RWPE2 (cell line): ENCODE results near the gene CACNA2D3.

Experiments used
- ATAC-seq: fragments of 200-7000 bp; cut with Tn5 transposase; 3 replicates; pipeline ENCODE4 v1.9.1; 2021; ENCODE audit warnings: low read depth
- DNase-seq: peaks from one replicate; pipeline ENCODE4 v3.0.0-alpha.2; 2020; ENCODE audit warnings: low spot score
- H3K27ac ChIP-seq: fragments of 450-650 bp; 2 replicates; pipeline ENCODE4 v1.5.1; 2017; ENCODE audit warnings: mild to moderate bottlenecking; ENCODE audit not compliant: poor library complexity, severe bottlenecking
- H3K27me3 ChIP-seq: fragments of 250-450 bp; sonication (Bioruptor Pico); 2 replicates; pipeline ENCODE4 v1.5.1; 2021; ENCODE audit warnings: mild to moderate bottlenecking, moderate library complexity; ENCODE audit not compliant: insufficient read depth, poor library complexity, severe bottlenecking
- H3K36me3 ChIP-seq: fragments of 250-450 bp; sonication (Bioruptor Pico); 2 replicates; pipeline ENCODE4 v1.5.1; 2020; ENCODE audit warnings: low read depth, mild to moderate bottlenecking, moderate library complexity
- H3K4me1 ChIP-seq: fragments of 250-450 bp; sonication (Bioruptor Pico); 2 replicates; pipeline ENCODE4 v1.5.1; 2021; ENCODE audit warnings: mild to moderate bottlenecking, moderate library complexity; ENCODE audit not compliant: insufficient read depth, poor library complexity, severe bottlenecking
- H3K4me3 ChIP-seq: fragments of 250-450 bp; sonication (Bioruptor Pico); 2 replicates; pipeline ENCODE4 v1.5.1; 2021; ENCODE audit warnings: mild to moderate bottlenecking, moderate library complexity; ENCODE audit not compliant: severe bottlenecking
- H3K9me3 ChIP-seq: fragments of 250-450 bp; sonication (Bioruptor Pico); 2 replicates; pipeline ENCODE4 v1.5.1; 2021; ENCODE audit warnings: mild to moderate bottlenecking, moderate library complexity; ENCODE audit not compliant: severe bottlenecking
- TF ChIP-seq, protein P1 (sequence below): fragments of 450-650 bp; IDR thresholded peaks from one replicate; pipeline ENCODE4 v1.5.1; 2017; ENCODE audit warnings: mild to moderate bottlenecking, moderate library complexity; ENCODE audit not compliant: poor library complexity, severe bottlenecking

CACNA2D3 gene

GRCh38 chr3:54831112-54831511 lies 708.8 kb downstream of the CACNA2D3 start:
- H3K27ac ChIP-seq: no peak overlapping the region
- no peaks in the 10 kb centered on the region for H3K4me1 ChIP-seq
- H3K9me3 ChIP-seq: no peaks in the 10 kb centered on the region
- no peak overlapping the region for H3K4me3 ChIP-seq
- ATAC-seq (no peak), DNase-seq (no peak)
- TF ChIP-seq, protein P1, sequence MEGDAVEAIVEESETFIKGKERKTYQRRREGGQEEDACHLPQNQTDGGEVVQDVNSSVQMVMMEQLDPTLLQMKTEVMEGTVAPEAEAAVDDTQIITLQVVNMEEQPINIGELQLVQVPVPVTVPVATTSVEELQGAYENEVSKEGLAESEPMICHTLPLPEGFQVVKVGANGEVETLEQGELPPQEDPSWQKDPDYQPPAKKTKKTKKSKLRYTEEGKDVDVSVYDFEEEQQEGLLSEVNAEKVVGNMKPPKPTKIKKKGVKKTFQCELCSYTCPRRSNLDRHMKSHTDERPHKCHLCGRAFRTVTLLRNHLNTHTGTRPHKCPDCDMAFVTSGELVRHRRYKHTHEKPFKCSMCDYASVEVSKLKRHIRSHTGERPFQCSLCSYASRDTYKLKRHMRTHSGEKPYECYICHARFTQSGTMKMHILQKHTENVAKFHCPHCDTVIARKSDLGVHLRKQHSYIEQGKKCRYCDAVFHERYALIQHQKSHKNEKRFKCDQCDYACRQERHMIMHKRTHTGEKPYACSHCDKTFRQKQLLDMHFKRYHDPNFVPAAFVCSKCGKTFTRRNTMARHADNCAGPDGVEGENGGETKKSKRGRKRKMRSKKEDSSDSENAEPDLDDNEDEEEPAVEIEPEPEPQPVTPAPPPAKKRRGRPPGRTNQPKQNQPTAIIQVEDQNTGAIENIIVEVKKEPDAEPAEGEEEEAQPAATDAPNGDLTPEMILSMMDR: no peak
- no peaks in the 10 kb centered on the region for H3K36me3 ChIP-seq
- no peaks in the 10 kb centered on the region for H3K27me3 ChIP-seq

- H3K9me3 ChIP-seq: no peaks in the 10 kb centered on the region
- no peak overlapping the region for H3K27ac ChIP-seq
- no peaks in the 10 kb centered on the region for H3K4me1 ChIP-seq
- no peaks in the 10 kb centered on the region for H3K27me3 ChIP-seq
- TF ChIP-seq, protein P1: no peak
- H3K36me3 ChIP-seq: no peaks in the 10 kb centered on the region
- ATAC-seq (no peak), DNase-seq (no peak)
- H3K4me3 ChIP-seq: no peak overlapping the region
These were observed 710.5 kb downstream of the CACNA2D3 start for GRCh38 chr3:54832876-54833275.

- Histone ChIP-seq H3K36me3 (no peaks in the 10 kb centered on the region), H3K27me3 (no peaks in the 10 kb centered on the region), H3K27ac (no peak overlapping the region), H3K9me3 (no peaks in the 10 kb centered on the region), H3K4me3 (no peak overlapping the region), H3K4me1 (no peaks in the 10 kb centered on the region)
- no peak for ATAC-seq
- TF ChIP-seq, protein P1: no peak
- DNase-seq: no peak
These were observed 713.3 kb downstream of the CACNA2D3 start for GRCh38 chr3:54835701-54836100.

DNA sequence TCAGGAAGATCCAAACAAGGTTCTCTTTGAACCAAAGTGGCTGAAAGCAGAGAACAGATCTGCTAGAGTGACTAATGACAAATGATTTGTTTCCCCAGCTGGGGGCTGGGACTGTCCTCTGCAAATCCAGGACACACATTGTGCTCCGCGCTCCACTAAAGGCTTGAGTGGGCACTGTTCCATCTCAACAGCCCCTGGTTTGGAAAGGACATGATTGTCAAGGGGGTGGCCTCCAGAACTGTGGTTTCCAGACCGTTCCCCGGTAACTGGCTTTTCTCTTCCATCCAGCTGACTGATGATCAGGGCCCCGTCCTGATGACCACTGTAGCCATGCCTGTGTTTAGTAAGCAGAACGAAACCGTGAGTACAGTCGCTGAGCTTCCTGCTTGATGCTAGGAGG lies 714.5 kb downstream of the CACNA2D3 start:
- no peaks in the 10 kb centered on the region for H3K9me3 ChIP-seq
- H3K36me3 ChIP-seq: no peaks in the 10 kb centered on the region
- ATAC-seq: no peak
- H3K27ac ChIP-seq: no peak overlapping the region
- H3K4me1 ChIP-seq: no peaks in the 10 kb centered on the region
- H3K27me3 ChIP-seq: no peaks in the 10 kb centered on the region
- no peak overlapping the region for H3K4me3 ChIP-seq
- DNase-seq: no peak
- TF ChIP-seq, protein P1: no peak

GRCh38 chr3:54837964-54838363 lies 715.6 kb downstream of the CACNA2D3 start:
- DNase-seq (no peak), ATAC-seq (0 out of 3 replicates have a peak, but pooled peaks have one; percentile 36)
- Histone ChIP-seq H3K9me3 (no peaks in the 10 kb centered on the region), H3K4me3 (no peak overlapping the region), H3K27ac (no peak overlapping the region), H3K36me3 (no peaks in the 10 kb centered on the region), H3K27me3 (no peaks in the 10 kb centered on the region), H3K4me1 (no peaks in the 10 kb centered on the region)
- TF ChIP-seq, protein P1: peak; percentile 31
